ENCODE measurements around the gene AGRN.

The AGRN gene

DNA sequence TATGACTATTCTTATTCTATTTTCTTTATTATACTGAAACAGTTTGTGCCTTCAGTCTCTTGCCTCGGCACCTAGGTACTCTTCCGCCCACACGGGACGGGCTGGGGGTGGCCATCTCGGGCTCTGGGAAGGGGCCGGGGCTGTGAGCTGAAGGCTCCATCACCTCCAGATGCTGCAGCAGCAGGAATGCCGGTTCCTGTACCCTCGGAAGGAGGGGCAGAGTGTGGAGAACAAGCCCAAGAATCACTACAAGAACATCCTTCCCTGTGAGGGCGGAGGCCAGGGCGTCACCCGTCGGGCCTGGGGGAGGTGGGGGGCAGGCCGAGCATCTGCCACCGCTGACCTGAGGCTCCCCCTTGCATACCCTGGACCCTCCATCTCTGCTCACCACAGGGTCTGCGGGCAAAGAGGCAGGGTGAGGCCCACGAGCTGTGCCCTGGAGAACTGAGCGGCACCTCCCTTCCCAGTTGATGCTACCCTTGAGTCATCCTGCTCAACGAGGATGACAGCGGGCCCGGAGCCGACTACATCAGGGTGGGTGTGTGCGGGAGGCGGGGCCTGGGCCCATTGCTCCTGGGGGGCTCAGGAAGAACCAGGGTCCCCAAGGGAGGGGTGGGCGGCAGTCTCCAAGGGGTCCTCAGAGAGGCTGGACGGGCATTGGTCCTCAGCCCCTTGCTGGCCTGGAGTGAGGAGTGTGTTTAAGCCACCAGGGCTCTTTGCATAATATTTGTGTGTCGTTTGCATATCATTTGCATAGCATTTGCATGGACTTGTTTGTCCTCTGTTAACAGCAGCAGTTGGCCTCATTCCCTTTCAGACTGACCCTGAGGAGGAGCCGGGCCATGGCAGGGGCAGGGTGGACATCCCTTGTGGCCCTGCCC, 46.7 kb downstream of the AGRN start:
- Histone ChIP-seq H3K4me1 (ENCODE audit: insufficient read depth, low read length) (no peaks in the 10 kb centered on the region), H3K27me3 (ENCODE audit: insufficient read depth, low read length) (peaks cover 52% of the 10 kb centered on the region), H3K27ac (ENCODE audit: low read depth, low read length) (no peak overlapping the region), H3K36me3 (ENCODE audit: insufficient read depth, low read length) (no peaks in the 10 kb centered on the region), H3K4me3 (ENCODE audit: low read length) (no peak overlapping the region), H3K9ac (ENCODE audit: low read depth, low read length) (no peak overlapping the region), H3K9me3 (ENCODE audit: insufficient read depth, low read depth, low read length) (no peaks in the 10 kb centered on the region)
- 82% methylated on average over 27 of the region's 27 CpGs for WGBS

DNA sequence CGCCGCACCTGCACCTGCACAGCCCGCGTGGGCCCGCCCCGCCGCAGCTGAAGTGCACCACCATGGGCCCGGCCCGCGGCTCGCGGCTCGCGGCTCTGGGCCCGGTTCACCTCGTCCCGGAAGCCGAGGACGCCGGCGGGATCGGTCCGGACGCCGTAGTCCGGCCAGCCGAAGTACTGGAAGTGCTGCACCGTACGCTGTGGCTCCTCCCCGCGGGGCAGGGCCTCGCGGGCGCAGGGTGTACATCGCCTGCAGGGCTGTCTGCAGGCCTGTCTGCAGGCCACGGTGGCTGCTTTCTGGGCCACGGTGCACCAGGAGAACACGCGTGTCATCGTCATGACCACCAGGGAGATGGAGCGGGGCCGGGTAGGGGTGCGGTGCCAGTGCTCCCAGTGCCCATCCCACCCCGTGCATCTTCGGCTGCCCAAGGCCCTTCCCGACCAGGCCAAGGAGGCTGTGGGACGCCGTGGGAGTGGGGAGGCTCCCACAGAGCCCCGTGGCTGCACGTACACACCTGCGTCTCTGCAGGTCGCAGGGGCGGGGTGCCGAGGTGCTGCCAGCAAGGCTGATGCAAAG, 47.5 kb downstream of the AGRN start:
- Histone ChIP-seq H3K27ac (ENCODE audit: low read depth, low read length) (no peak overlapping the region), H3K4me1 (ENCODE audit: insufficient read depth, low read length) (no peaks in the 10 kb centered on the region)
- 93% methylated on average over 54 of the region's 54 CpGs for WGBS

DNA sequence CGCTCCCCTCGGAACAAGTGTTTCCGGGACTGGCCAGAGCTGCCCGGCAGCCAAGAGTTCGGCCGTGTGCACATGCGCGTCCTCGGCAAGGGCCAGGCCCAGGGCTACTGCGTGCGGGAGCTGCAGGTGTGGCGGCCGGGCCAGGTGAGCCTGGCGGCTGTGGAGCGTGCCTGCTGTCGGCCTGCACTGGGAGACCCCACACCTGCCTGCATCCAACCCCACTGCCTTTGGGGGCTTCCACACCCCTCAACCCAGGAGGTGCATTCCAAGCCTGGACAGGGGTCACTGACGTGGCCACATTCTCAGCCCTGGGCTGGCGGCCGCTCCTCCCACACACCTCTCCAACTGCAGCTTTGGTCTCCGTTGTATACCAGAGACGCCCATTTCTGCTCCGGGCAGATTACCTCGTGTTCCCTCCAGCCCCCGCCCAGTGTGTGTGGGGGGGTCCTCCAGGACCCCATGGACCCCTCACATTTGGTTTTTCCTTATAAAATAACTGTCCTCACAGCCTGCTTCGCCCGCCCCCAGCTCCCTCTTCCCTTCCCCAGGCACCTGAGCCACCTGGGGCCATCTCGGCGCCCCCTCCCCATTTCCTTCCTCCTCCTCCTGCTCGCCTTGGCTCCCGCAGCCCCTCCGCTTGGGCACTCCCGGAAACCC, 48.1 kb downstream of the AGRN start:
- WGBS: 65% methylated on average over 29 of the region's 32 CpGs
- Histone ChIP-seq H3K9me3 (ENCODE audit: insufficient read depth, low read depth, low read length) (no peaks in the 10 kb centered on the region), H3K9ac (ENCODE audit: low read depth, low read length) (no peak overlapping the region; the same call in 1 of the 2 replicates), H3K4me3 (ENCODE audit: low read length) (peak overlapping the region; percentile 89), H3K4me1 (ENCODE audit: insufficient read depth, low read length) (no peaks in the 10 kb centered on the region), H3K27ac (ENCODE audit: low read depth, low read length) (no peak overlapping the region), H3K36me3 (ENCODE audit: insufficient read depth, low read length) (no peaks in the 10 kb centered on the region), H3K27me3 (ENCODE audit: insufficient read depth, low read length) (peaks cover 39% of the 10 kb centered on the region)

More for the DNA sequence above, 47.5 kb downstream of the AGRN start:
- Histone ChIP-seq H3K27me3 (ENCODE audit: insufficient read depth, low read length) (peaks cover 45% of the 10 kb centered on the region), H3K4me3 (ENCODE audit: low read length) (no peak overlapping the region), H3K36me3 (ENCODE audit: insufficient read depth, low read length) (no peaks in the 10 kb centered on the region), H3K9ac (ENCODE audit: low read depth, low read length) (no peak overlapping the region), H3K9me3 (ENCODE audit: insufficient read depth, low read depth, low read length) (no peaks in the 10 kb centered on the region)

DNA sequence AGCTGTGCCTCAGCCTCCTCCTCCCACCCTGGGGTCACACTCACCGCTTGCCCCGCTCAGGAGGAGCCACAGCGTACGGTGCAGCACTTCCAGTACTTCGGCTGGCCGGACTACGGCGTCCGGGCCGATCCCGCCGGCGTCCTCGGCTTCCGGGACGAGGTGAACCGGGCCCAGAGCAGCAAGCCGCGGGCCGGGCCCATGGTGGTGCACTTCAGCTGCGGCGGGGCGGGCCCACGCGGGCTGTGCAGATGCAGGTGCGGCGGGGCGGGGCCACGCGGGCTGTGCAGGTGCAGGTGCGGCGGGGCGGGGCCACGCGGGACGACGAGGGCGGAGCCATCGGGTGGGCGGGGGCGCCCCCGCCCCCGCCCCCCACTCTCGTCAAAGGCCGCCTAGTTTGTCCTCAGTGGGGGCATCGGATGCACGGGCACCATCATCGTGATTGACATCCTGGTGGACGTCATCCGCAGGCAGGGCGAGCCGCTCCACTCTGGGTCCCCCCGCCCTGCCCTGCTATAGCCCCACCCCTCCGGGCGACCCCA, 48.7 kb downstream of the AGRN start:
- H3K27me3 ChIP-seq (ENCODE audit: insufficient read depth, low read length): peaks cover 33% of the 10 kb centered on the region

DNA sequence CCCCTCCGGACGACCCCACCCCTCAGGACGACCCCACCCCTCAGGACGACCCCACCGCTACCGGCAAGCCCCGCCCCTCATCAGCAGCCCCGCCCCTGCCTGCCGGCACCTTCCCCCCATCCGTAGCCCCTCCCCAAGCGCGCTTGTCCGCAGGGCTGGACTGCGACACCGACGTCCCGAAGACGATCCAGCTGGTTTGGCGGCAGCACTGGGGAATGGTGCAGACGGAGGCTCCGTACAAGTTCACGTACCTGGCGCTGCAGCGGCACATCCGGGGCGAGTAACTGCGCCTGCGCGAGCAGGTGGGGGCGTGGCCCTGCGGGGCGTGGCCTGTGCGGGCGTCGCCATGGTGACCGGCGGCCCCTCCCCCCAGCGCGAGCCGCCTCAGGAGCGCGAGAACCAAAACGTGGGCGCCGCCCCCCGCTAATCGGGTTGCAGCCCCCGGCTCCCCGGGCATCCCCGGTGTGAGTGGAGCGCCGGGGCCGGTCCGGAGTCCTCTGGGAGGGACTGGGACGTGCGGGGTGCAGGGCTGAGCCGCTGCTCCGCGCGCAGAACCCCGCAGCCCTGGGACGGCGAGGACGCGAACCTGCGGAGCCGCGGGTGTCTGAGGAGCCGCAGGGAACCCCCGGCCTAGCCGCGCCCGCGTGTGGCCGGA, 49.3 kb downstream of the AGRN start:
- H3K36me3 ChIP-seq (ENCODE audit: insufficient read depth, low read length): no peaks in the 10 kb centered on the region
- peak overlapping the region; percentile 89 for H3K4me3 ChIP-seq (ENCODE audit: low read length)
- peak overlapping the region; percentile 49; the same call in 1 of the 2 replicates for H3K9ac ChIP-seq (ENCODE audit: low read depth, low read length)
- peaks cover 27% of the 10 kb centered on the region for H3K27me3 ChIP-seq (ENCODE audit: insufficient read depth, low read length)
- 2% methylated on average over 72 of the region's 75 CpGs for WGBS
- peak overlapping the region; percentile 77; the same call in 1 of the 2 replicates for H3K27ac ChIP-seq (ENCODE audit: low read depth, low read length)
- no peaks in the 10 kb centered on the region for H3K4me1 ChIP-seq (ENCODE audit: insufficient read depth, low read length)
- H3K9me3 ChIP-seq (ENCODE audit: insufficient read depth, low read depth, low read length): no peaks in the 10 kb centered on the region

More for the DNA sequence above, 48.7 kb downstream of the AGRN start:
- H3K4me3 ChIP-seq (ENCODE audit: low read length): peak overlapping the region; percentile 89
- no peaks in the 10 kb centered on the region for H3K4me1 ChIP-seq (ENCODE audit: insufficient read depth, low read length)
- H3K9ac ChIP-seq (ENCODE audit: low read depth, low read length): no peak overlapping the region; the same call in 1 of the 2 replicates
- 2% methylated on average over 53 of the region's 55 CpGs for WGBS
- no peaks in the 10 kb centered on the region for H3K36me3 ChIP-seq (ENCODE audit: insufficient read depth, low read length)
- no peaks in the 10 kb centered on the region for H3K9me3 ChIP-seq (ENCODE audit: insufficient read depth, low read depth, low read length)
- no peak overlapping the region for H3K27ac ChIP-seq (ENCODE audit: low read depth, low read length)

DNA sequence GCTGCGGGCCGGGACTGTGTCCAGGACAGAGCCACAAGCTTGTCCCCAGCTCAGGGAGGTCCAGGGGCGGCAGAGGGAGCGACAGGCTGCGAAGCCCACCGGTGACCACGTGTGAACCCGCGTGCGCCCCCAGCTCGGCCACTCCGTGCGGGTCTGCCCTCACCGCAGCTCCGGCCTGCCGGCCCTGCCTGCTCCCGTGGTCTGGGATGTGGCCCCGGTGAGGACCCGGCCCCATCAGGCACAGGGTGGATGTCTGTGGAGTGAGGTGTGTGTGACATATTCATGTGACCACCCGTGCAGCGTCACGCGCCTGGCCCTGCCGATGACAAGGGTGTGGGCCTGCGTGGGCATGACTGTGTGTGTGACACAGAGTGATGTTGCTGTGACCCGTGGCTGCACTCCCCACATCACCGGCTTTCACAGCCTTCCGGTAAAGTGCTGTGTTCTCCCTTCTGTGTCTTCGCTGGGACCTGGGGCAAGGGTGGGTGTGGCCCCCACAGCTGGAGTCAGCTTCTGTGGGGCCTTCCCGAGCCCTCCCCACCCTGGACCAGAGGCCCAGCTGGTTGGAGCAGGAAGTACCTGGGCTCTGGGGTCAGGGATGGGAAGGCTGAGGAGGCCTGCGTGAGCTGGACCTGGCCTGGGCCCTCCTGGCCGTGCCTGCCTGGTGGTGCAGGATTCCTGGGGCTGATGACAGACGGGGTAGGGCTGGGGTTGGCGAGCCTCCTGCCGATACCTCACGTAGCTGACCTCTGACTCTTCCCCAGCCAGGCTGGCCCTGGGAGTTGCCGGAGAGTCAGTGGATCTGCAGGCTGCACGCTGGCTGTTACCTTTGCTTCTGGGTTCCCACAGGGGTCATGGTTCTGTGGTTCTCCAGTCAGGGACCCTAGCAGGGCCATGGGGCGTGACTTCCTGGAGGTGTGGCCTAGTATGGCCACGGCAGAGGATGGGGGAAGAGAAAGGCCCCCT, 50.1 kb downstream of the AGRN start:
- H3K36me3 ChIP-seq (ENCODE audit: insufficient read depth, low read length): no peaks in the 10 kb centered on the region
- WGBS: 60% methylated on average over 40 of the region's 40 CpGs
- H3K27me3 ChIP-seq (ENCODE audit: insufficient read depth, low read length): peaks cover 25% of the 10 kb centered on the region
- H3K27ac ChIP-seq (ENCODE audit: low read depth, low read length): no peak overlapping the region
- no peak overlapping the region; the same call in 1 of the 2 replicates for H3K9ac ChIP-seq (ENCODE audit: low read depth, low read length)
- peak overlapping the region; percentile 89 for H3K4me3 ChIP-seq (ENCODE audit: low read length)
- H3K9me3 ChIP-seq (ENCODE audit: insufficient read depth, low read depth, low read length): no peaks in the 10 kb centered on the region
- H3K4me1 ChIP-seq (ENCODE audit: insufficient read depth, low read length): no peaks in the 10 kb centered on the region

DNA sequence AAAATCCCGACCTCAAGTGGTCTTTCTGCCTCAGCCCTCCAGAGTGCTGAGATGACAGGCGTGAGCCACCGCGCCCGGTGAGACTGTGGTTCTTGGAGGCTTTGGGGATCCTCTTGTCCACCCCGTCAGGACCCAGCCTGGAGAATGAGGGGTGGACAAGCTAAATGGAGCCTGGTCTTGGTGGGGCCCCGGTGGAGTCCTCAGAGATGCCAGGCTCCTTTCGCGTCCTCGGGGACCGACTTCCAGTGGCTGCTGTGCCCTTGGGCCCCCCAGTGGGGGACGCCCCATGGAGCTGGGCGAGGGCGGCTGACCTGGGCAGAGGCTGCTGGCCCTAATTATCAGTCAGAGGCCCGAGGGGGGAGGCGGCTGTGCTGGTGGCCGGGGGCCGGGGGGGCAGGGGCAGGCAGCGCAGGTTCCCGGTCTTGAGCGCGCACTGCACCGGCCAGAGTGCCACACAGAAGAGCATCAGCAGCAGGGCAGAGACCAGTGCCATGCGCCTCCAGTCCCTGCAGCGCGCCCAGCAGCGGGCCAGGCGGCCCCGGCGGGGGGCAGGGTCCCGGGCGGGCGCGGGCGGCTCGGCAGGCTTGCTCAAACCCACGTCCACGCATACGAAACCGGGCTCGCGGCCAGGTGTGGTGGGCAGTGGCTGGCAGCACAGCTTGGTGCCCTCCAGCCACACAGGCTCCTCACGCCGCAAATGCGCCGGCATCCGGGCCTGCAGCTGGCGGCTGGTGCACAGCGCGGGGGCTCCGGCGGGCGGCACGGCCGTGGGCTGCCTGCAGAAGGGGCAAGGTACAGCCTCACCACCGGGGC, 51.8 kb downstream of the AGRN start:
- H3K27me3 ChIP-seq (ENCODE audit: insufficient read depth, low read length): peaks cover 28% of the 10 kb centered on the region
- no peak overlapping the region for H3K4me3 ChIP-seq (ENCODE audit: low read length)
- no peaks in the 10 kb centered on the region for H3K9me3 ChIP-seq (ENCODE audit: insufficient read depth, low read depth, low read length)
- 91% methylated on average over 56 of the region's 56 CpGs for WGBS
- no peak overlapping the region for H3K9ac ChIP-seq (ENCODE audit: low read depth, low read length)
- H3K27ac ChIP-seq (ENCODE audit: low read depth, low read length): no peak overlapping the region
- H3K36me3 ChIP-seq (ENCODE audit: insufficient read depth, low read length): no peaks in the 10 kb centered on the region
- no peaks in the 10 kb centered on the region for H3K4me1 ChIP-seq (ENCODE audit: insufficient read depth, low read length)

DNA sequence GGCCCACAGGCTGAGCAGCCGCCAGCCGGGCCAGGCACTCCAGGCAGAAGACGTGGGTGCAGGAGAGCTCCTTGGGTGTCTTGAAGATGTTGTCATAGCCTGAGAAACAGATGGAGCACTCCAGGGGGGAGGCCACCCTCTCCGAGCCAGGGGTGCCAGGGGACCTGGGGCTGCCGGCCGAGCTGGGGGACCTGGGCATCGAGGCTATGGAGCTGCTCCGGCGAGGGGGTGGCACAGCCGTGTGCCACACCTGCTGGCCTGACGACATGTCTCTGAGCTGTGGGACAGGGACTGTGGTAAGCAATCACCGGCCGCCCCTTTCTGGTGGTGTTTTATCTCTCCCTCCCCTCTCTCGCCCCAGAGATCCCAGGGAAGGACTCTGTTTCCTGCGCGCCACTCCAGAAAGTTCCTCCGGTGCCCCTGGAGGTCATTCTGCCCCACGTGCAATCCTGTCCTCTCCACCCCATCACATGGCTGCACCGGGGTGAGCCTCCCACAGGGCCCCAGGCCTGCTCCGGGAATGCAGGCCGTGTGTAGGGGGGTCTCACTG, 52.5 kb downstream of the AGRN start:
- Histone ChIP-seq H3K36me3 (ENCODE audit: insufficient read depth, low read length) (no peaks in the 10 kb centered on the region), H3K27ac (ENCODE audit: low read depth, low read length) (no peak overlapping the region), H3K4me1 (ENCODE audit: insufficient read depth, low read length) (no peaks in the 10 kb centered on the region), H3K4me3 (ENCODE audit: low read length) (no peak overlapping the region), H3K9ac (ENCODE audit: low read depth, low read length) (no peak overlapping the region), H3K27me3 (ENCODE audit: insufficient read depth, low read length) (peaks cover 28% of the 10 kb centered on the region), H3K9me3 (ENCODE audit: insufficient read depth, low read depth, low read length) (no peaks in the 10 kb centered on the region)
- WGBS: 85% methylated on average over 21 of the region's 21 CpGs

DNA sequence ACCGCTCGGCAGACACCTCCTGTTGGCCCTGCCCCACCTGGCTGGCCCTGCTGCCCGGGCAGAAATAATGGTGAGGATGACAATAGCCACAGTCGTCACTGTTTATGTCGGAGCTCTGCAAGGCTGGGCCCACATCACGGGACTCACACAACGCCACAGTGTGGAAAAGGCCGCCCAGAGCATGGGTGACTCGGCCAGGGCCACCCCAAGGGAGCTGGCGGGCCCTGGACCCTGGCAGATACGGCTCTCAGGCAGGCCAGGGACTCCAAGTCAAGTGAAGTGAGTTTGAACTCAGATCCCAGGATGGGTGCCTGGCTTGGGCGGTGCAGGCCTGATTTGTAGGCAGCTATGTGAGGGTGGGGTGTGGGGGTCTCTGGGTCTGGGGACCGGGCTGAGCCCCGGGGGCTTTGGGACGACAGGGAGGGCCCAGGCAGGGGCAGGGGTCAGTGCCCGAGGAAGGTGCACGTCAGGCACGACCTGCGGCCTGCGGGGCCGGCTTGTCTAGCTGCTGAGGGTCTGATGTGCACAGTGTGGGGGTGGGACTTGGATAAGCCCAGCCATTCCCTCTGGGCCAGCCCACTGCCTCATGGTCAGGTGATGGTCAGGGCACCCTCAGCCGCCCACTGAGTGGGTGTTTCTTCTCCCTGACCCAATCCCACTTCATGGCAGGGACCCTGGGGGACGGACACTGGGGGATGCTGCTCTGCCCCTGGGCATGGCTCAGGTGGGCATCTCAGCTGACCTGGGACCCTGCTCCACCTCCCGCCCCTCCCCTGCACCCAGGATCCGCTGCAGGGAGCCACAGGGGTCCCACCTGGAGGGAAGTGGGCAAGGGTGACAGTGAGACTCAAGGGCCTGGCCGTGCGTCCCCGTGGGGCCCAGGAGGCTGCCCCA, 53.2 kb downstream of the AGRN start:
- Histone ChIP-seq H3K9me3 (ENCODE audit: insufficient read depth, low read depth, low read length) (no peaks in the 10 kb centered on the region), H3K4me1 (ENCODE audit: insufficient read depth, low read length) (no peaks in the 10 kb centered on the region), H3K27me3 (ENCODE audit: insufficient read depth, low read length) (peaks cover 21% of the 10 kb centered on the region), H3K4me3 (ENCODE audit: low read length) (no peak overlapping the region), H3K9ac (ENCODE audit: low read depth, low read length) (no peak overlapping the region), H3K36me3 (ENCODE audit: insufficient read depth, low read length) (no peaks in the 10 kb centered on the region), H3K27ac (ENCODE audit: low read depth, low read length) (no peak overlapping the region)
- WGBS: 91% methylated on average over 28 of the region's 28 CpGs
